SK-N-SH (cell line): ENCODE data around the gene RIMKLA. TPM values are rescaled to one million over a fixed set of nuclear protein-coding genes. Genes with fewer than 3 reads are reported as not detected.

Source experiments
- CTCF ChIA-PET: fragments of 300-600, 350-600 bp; formaldehyde crosslinking; extraction: SDS; loops from one replicate; lab custom pipeline; 2021; lab: Yijun Ruan, JAX
- POLR2A ChIA-PET: fragments of 350-600 bp; sonication (Branson Sonifier 250); formaldehyde crosslinking; extraction: SDS; loops from one replicate; lab custom pipeline; 2020; ENCODE audit warnings: antibody characterized with exemption, inconsistent platforms; lab: Yijun Ruan, JAX
- DNase-seq: peaks from one replicate; pipeline ENCODE4 v3.0.0; 2012
- H2AFZ ChIP-seq: fragments of 200-600 bp; sonication (generic); 2 replicates; pipeline ENCODE4 v1.8.1; 2016; ENCODE audit warnings: antibody characterized with exemption, mild to moderate bottlenecking, low read depth
- H3F3A ChIP-seq: fragments of 200-600 bp; sonication (generic); replicated peaks from 2 replicates; pipeline ENCODE3; 2016; ENCODE audit warnings: antibody characterized with exemption, mild to moderate bottlenecking; ENCODE audit not compliant: insufficient read depth
- H3K27ac ChIP-seq, 2 experiments: fragments of 200-500 bp in 1 of 2; fragments of 200-600 bp in 1 of 2; sonication (Bioruptor generic) in 1 of 2; sonication (generic), shearing (Covaris generic) in 1 of 2; 2 replicates each; pipeline versions ENCODE4 v1.5.1 to v1.6.1; 2014 to 2016; ENCODE audit warnings: low read depth in 2 of 2, inconsistent platforms in 1 of 2, low read length in 1 of 2, mild to moderate bottlenecking in 1 of 2, mixed read lengths in 1 of 2
- H3K27me3 ChIP-seq: fragments of 200-600 bp; sonication (generic), shearing (Covaris generic); 2 replicates; pipeline ENCODE4 v1.6.1; 2016; ENCODE audit warnings: mixed run types; ENCODE audit not compliant: insufficient read depth
- H3K36me3 ChIP-seq, 2 experiments: fragments of 200-500 bp in 1 of 2; fragments of 200-600 bp in 1 of 2; sonication (Bioruptor generic) in 1 of 2; sonication (generic) in 1 of 2; replicated peaks in 1 of 2; 2 replicates each; pipeline versions ENCODE3 to v1.5.1; 2014 to 2016; ENCODE audit warnings: low read length in 1 of 2, mild to moderate bottlenecking in 1 of 2; ENCODE audit not compliant: insufficient read depth in 2 of 2, control insufficient read depth in 1 of 2
- H3K4me1 ChIP-seq, 2 experiments: fragments of 200-500 bp in 1 of 2; fragments of 200-600 bp in 1 of 2; sonication (Bioruptor generic) in 1 of 2; sonication (generic), shearing (Covaris generic) in 1 of 2; 2 replicates each; pipeline versions ENCODE4 v1.5.1 to v1.6.1; 2014 to 2016; ENCODE audit warnings: low read depth in 1 of 2, low read length in 1 of 2, mixed run types in 1 of 2; ENCODE audit not compliant: insufficient read depth in 2 of 2, control insufficient read depth in 1 of 2
- H3K4me2 ChIP-seq: fragments of 200-600 bp; sonication (generic), shearing (Covaris generic); 2 replicates; pipeline ENCODE4 v1.6.1; 2017; ENCODE audit warnings: mixed run types
- H3K4me3 ChIP-seq, 2 experiments: fragments of 200-500 bp in 1 of 2; fragments of 200-600 bp in 1 of 2; sonication (Bioruptor generic) in 1 of 2; sonication (generic), shearing (Covaris generic) in 1 of 2; 2 replicates each; pipeline versions ENCODE4 v1.5.1 to v1.8.1; 2014 to 2016; ENCODE audit warnings: low read depth in 2 of 2, inconsistent platforms in 1 of 2, low read length in 1 of 2, mild to moderate bottlenecking in 1 of 2, mixed read lengths in 1 of 2, moderate library complexity in 1 of 2
- H3K79me2 ChIP-seq: fragments of 200-600 bp; sonication (generic); 2 replicates; pipeline ENCODE4 v1.8.1; 2017; ENCODE audit warnings: mild to moderate bottlenecking; ENCODE audit not compliant: insufficient read depth
- H3K9ac ChIP-seq: fragments of 200-600 bp; sonication (generic); 2 replicates; pipeline ENCODE4 v1.6.1; 2017; ENCODE audit warnings: mixed run types
- H3K9me2 ChIP-seq: fragments of 200-600 bp; sonication (generic); 2 replicates; pipeline ENCODE4 v1.6.1; 2017; ENCODE audit warnings: mixed run types
- H3K9me3 ChIP-seq: fragments of 200-600 bp; sonication (generic); 2 replicates; pipeline ENCODE4 v1.6.1; 2017; ENCODE audit warnings: mixed run types, mild to moderate bottlenecking, moderate library complexity
- H4K20me1 ChIP-seq: fragments of 200-600 bp; sonication (generic); 2 replicates; pipeline ENCODE4 v1.6.1; 2017; ENCODE audit warnings: mild to moderate bottlenecking, mixed run types; ENCODE audit not compliant: insufficient read depth
- CTCF ChIP-seq: fragments of 200-600 bp; sonication (generic); IDR thresholded peaks from 2 replicates; pipeline ENCODE4 v1.6.1; 2017; ENCODE audit warnings: antibody characterized with exemption, mild to moderate bottlenecking, moderate library complexity
- ELF1 ChIP-seq: IDR thresholded peaks from 2 replicates; pipeline ENCODE4 v1.4.0; 2012
- FOSL2 ChIP-seq: IDR thresholded peaks from 2 replicates; pipeline ENCODE4 v1.4.0; 2012; ENCODE audit warnings: low read depth, mild to moderate bottlenecking, moderate library complexity, borderline replicate concordance
- FOXJ3 ChIP-seq: sonication (generic); formaldehyde crosslinking; IDR thresholded peaks from 2 replicates; pipeline ENCODE4 v1.5.1; 2020; ENCODE audit warnings: mild to moderate bottlenecking, missing genetic modification reagents
- GABPA ChIP-seq: IDR thresholded peaks from 2 replicates; pipeline ENCODE4 v1.4.0; 2012; ENCODE audit warnings: low read depth, mild to moderate bottlenecking
- GATA2 ChIP-seq: sonication (generic); formaldehyde crosslinking; IDR thresholded peaks from 2 replicates; pipeline ENCODE4 v1.5.0; 2020; ENCODE audit warnings: mild to moderate bottlenecking, missing genetic modification reagents
- IRF3 ChIP-seq: fragments of 150-350 bp; IDR thresholded peaks from 2 replicates; pipeline ENCODE4 v1.6.1; 2016; ENCODE audit warnings: mild to moderate bottlenecking, low read depth, low read length
- MXI1 ChIP-seq: IDR thresholded peaks from 2 replicates; pipeline ENCODE4 v1.6.1; 2012; ENCODE audit warnings: mild to moderate bottlenecking, low read depth, low read length, improper control_type of control experiment
- NRF1 ChIP-seq: IDR thresholded peaks from 2 replicates; pipeline ENCODE4 v1.6.1; 2012; ENCODE audit warnings: low read depth, mild to moderate bottlenecking, low read length
- PBX3 ChIP-seq: IDR thresholded peaks from 2 replicates; pipeline ENCODE4; 2012
- POLR2AphosphoS5 ChIP-seq: IDR thresholded peaks from 2 replicates; pipeline ENCODE4 v1.6.1; 2012; ENCODE audit warnings: low read depth, low read length
- RAD21 ChIP-seq: IDR thresholded peaks from 2 replicates; pipeline ENCODE4 v1.6.1; 2012; ENCODE audit warnings: mild to moderate bottlenecking, low read length
- REST ChIP-seq: IDR thresholded peaks from 2 replicates; pipeline ENCODE4 v1.6.1; 2012; ENCODE audit warnings: mild to moderate bottlenecking, low read depth, low read length, moderate library complexity
- RFX5 ChIP-seq: IDR thresholded peaks from 2 replicates; pipeline ENCODE4 v1.6.1; 2012; ENCODE audit warnings: mild to moderate bottlenecking, improper control_type of control experiment, low read length
- SIN3A ChIP-seq: IDR thresholded peaks from 2 replicates; pipeline ENCODE4 v1.6.1; 2012; ENCODE audit warnings: low read depth, mild to moderate bottlenecking, low read length, moderate library complexity, borderline replicate concordance
- SMC3 ChIP-seq: IDR thresholded peaks from 2 replicates; pipeline ENCODE4 v1.6.1; 2012; ENCODE audit warnings: low read depth, low read length, improper control_type of control experiment
- TAF1 ChIP-seq: IDR thresholded peaks from 2 replicates; pipeline ENCODE4 v1.6.1; 2012; ENCODE audit warnings: low read depth, mild to moderate bottlenecking, low read length, moderate library complexity, borderline replicate concordance
- USF2 ChIP-seq: fragments of 150-350 bp; IDR thresholded peaks from 2 replicates; pipeline ENCODE4 v1.6.1; 2017; ENCODE audit warnings: antibody characterized with exemption, low read length, low read depth, borderline replicate concordance
- WGBS: methylation state at CpG from one replicate; pipeline ENCODE4 v1.1.6; 2017; ENCODE audit warnings: low lambda C conversion rate; 5-methylcytosine and 5-hydroxymethylcytosine counted together
- polyA plus RNA-seq, 3 experiments: library from polyadenylated mRNA; depleted of rRNA; stranded (reverse); fragments of >200 nt; gene quantifications; 2 replicates each; pipeline ENCODE4 v1.2.3, GENCODE V29; 2012

RIMKLA gene
- polyA plus RNA-seq, 1 of the 3 experiments (the other 2 are of a cell fraction) = 0.08 TPM

GRCh38 chr1:42456754-42457089, 76.1 kb downstream of the RIMKLA start:
- H3K9me2 ChIP-seq = no peaks in the 10 kb centered on the region
- H3K9ac ChIP-seq = peak overlapping the region; percentile 95
- DNase-seq = peak; percentile 70
- peak overlapping the region; percentile 96 for H3K4me2 ChIP-seq
- peaks cover 14% of the 10 kb centered on the region; the same call in 1 of the 2 replicates for H3K79me2 ChIP-seq
- peaks cover 6 to 14% of the 10 kb centered on the region in 2 experiments; a peak in 2 of 4 replicates for H3K4me1 ChIP-seq
- TF ChIP-seq MXI1 = no peak
- no peak for TF ChIP-seq IRF3
- peak; percentile 53; the same call in 1 of the 2 replicates for TF ChIP-seq GABPA
- no peak for TF ChIP-seq RFX5
- TF ChIP-seq RAD21 = no peak
- TF ChIP-seq ELF1 = peak; percentile 97
- TF ChIP-seq FOXJ3 (CRISPR knock-in tag) = no peak
- no peak for TF ChIP-seq CTCF
- TF ChIP-seq FOSL2 = no peak
- no peak for TF ChIP-seq GATA2 (CRISPR knock-in tag)
- no peak for TF ChIP-seq SMC3
- TF ChIP-seq TAF1 = peak; percentile 46; the same call in 1 of the 2 replicates
- 0 out of 2 replicates have a peak, but pooled peaks have one; percentile 17 for TF ChIP-seq SIN3A
- H3K4me3 ChIP-seq = peak overlapping the region; percentile 77 to 89
- no peaks in the 10 kb centered on the region for H3K9me3 ChIP-seq
- H3F3A ChIP-seq = peaks cover 18% of the 10 kb centered on the region
- CTCF ChIA-PET = no interaction called here
- POLR2A ChIA-PET = interaction anchor here (0.6 to 0.7 kb wide), 2 partner anchors 11 to 21 kb away, joined by 3 read pairs; no protein-coding TSS in a partner anchor
- H3K36me3 ChIP-seq = peaks cover 27 to 31% of the 10 kb centered on the region in 2 experiments
- H4K20me1 ChIP-seq = no peaks in the 10 kb centered on the region
- H3K27ac ChIP-seq = peak overlapping the region; percentile 61 to 96
- H2AFZ ChIP-seq = peak overlapping the region; percentile 99
- whole genome bisulfite sequencing = 9% methylated on average over 8 of the region's 23 CpGs
- no peaks in the 10 kb centered on the region for H3K27me3 ChIP-seq

GRCh38 chr1:42461196-42461595, 80.6 kb downstream of the RIMKLA start:
- no peak overlapping the region for H3K27ac ChIP-seq
- H3K79me2 ChIP-seq = peaks cover 14% of the 10 kb centered on the region; the same call in 1 of the 2 replicates
- no peaks in the 10 kb centered on the region for H3K9me2 ChIP-seq
- H3K4me3 ChIP-seq = no peak overlapping the region
- peaks cover 12 to 16% of the 10 kb centered on the region in 2 experiments; a peak in 2 of 4 replicates for H3K4me1 ChIP-seq
- H2AFZ ChIP-seq = no peak overlapping the region
- ChIA-PET CTCF (interaction anchor here (1.0 kb wide), 1 partner anchor 288 kb away, joined by 3 read pairs; no protein-coding TSS in a partner anchor), POLR2A (no interaction called here)
- WGBS = 92% methylated on average over 2 of the region's 2 CpGs
- H3K9ac ChIP-seq = no peak overlapping the region
- H3K4me2 ChIP-seq = no peak overlapping the region
- H4K20me1 ChIP-seq = no peaks in the 10 kb centered on the region
- DNase-seq = no peak
- no peaks in the 10 kb centered on the region for H3K9me3 ChIP-seq
- no peaks in the 10 kb centered on the region for H3K27me3 ChIP-seq
- H3F3A ChIP-seq = peaks cover 29% of the 10 kb centered on the region
- H3K36me3 ChIP-seq = peaks cover 27 to 31% of the 10 kb centered on the region in 2 experiments
- TF ChIP-seq SIN3A (no peak), NRF1 (no peak), PBX3 (no peak), REST (no peak), USF2 (no peak), POLR2AphosphoS5 (no peak)
